Adrenal gland (tissue), 5 donors: ENCODE results near the gene CCDC57.

ENCODE experiments used
- CTCF ChIP-seq, 6 experiments: fragments of 450-650 bp in 4 of 6; fragments of 200-600 bp in 2 of 6; sonication (generic) in 1 of 6; IDR thresholded peaks; 1 replicate in 5 of 6; 2 replicates in 1 of 6; pipeline versions ENCODE4 v1.5.1 to v1.8.0; 2016 to 2021; ENCODE audit warnings: antibody characterized with exemption in 6 of 6, mild to moderate bottlenecking in 2 of 6, moderate library complexity in 1 of 6
- POLR2A ChIP-seq, 2 donors: fragments of 450-650 bp; IDR thresholded peaks; one replicate each; pipeline ENCODE4 v1.6.1; 2017; ENCODE audit warnings: antibody characterized with exemption in 2 of 2, mild to moderate bottlenecking in 2 of 2, moderate library complexity in 1 of 2
- donor health status: DM: no; HTN: no; CAD: no.

GRCh38 chr17:82178499-82179261 lies 34.0 kb downstream of the CCDC57 start:
- TF ChIP-seq CTCF (IDR thresholded peaks at IDR 0.05) (no peak), POLR2A (IDR thresholded peaks at IDR 0.05) (no peak)
